ENCODE results near the gene CREB3L1.

CREB3L1 gene

DNA sequence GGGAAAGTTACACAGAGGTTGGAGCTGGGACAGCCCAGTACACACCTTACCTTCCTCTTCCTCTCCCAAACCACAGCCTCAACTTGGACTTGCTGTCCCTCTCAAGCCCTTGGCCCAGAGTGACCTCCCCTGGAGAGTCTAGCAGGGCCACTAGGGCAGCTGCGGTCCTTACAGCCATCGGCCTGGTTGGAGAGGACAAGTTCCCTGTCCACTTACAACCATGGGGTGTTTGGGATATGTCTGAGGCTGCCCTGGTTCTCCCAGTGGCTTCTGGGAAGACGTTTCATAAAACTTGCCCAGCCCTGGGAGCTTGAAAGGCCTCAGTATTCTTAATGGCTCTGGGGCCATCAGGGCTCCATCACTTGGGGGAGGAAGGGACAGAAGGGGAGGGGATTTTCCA, 56.7 kb downstream of the CREB3L1 start:
- no peaks in the 10 kb centered on the region for H3K9me3 ChIP-seq (ENCODE audit: severe bottlenecking)
- no peaks in the 10 kb centered on the region for H3K27me3 ChIP-seq (ENCODE audit: insufficient read depth, low read depth, severe bottlenecking)
- no peak for TF ChIP-seq CTCF (IDR thresholded peaks at IDR 0.05; ENCODE audit: low read depth, low read length)
- no peak overlapping the region for H3K4me3 ChIP-seq (ENCODE audit: low read depth, low read length)
- no peak for DNase-seq
- H3K27ac ChIP-seq: no peak overlapping the region
- no peaks in the 10 kb centered on the region for H3K36me3 ChIP-seq

GRCh38 chr11:46335271-46335670, 57.8 kb downstream of the CREB3L1 start:
- Histone ChIP-seq H3K27me3 (ENCODE audit: insufficient read depth, low read depth, severe bottlenecking) (no peaks in the 10 kb centered on the region), H3K9me3 (ENCODE audit: severe bottlenecking) (no peaks in the 10 kb centered on the region), H3K4me3 (ENCODE audit: low read depth, low read length) (no peak overlapping the region), H3K36me3 (no peaks in the 10 kb centered on the region), H3K27ac (no peak overlapping the region)
- TF ChIP-seq CTCF (IDR thresholded peaks at IDR 0.05; ENCODE audit: low read depth, low read length): no peak
- no peak for DNase-seq

DNA sequence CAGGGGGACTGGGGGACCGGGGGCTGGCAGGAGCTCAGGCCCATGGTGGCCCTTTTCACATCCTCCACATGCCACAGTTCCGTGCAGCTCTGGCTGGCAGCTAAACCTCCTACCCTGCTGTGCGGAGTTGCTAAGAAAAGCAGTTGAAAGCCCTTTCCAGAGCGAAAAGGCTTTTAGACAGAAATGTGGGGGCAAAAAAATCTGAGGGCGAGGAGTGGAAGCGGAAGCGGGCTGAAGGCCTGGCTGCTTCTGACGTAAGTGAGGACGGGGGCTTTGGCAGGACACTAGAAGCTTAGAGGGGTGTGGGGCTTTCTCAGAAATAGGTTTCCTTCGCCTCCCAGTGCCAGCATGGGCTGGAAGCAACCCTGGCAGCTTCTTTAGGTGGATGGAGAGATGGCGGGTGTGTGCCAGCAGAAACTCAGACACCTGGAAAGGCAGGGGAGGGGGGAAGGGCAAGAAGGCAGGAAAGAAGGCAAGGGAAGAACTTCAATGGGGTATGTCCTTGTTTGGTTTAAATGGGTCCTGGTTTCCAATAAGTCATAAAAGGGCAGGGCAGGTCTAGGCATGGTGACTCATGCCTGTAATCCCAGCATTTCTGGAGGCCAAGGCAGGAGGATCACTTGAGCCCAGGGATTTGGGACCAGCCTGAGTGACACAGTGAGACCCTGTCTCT, 58.6 kb downstream of the CREB3L1 start:
- Histone ChIP-seq H3K27ac (no peak overlapping the region), H3K9me3 (ENCODE audit: severe bottlenecking) (no peaks in the 10 kb centered on the region), H3K4me3 (ENCODE audit: low read depth, low read length) (no peak overlapping the region), H3K27me3 (ENCODE audit: insufficient read depth, low read depth, severe bottlenecking) (no peaks in the 10 kb centered on the region), H3K36me3 (no peaks in the 10 kb centered on the region)
- no peak for DNase-seq
- no peak for TF ChIP-seq CTCF (IDR thresholded peaks at IDR 0.05; ENCODE audit: low read depth, low read length)

- Histone ChIP-seq H3K27ac (no peak overlapping the region), H3K36me3 (no peaks in the 10 kb centered on the region), H3K27me3 (ENCODE audit: insufficient read depth, low read depth, severe bottlenecking) (no peaks in the 10 kb centered on the region), H3K4me3 (ENCODE audit: low read depth, low read length) (no peak overlapping the region), H3K9me3 (ENCODE audit: severe bottlenecking) (no peaks in the 10 kb centered on the region)
- no peak for DNase-seq
- TF ChIP-seq CTCF (IDR thresholded peaks at IDR 0.05; ENCODE audit: low read depth, low read length): no peak
These were observed 59.2 kb downstream of the CREB3L1 start for GRCh38 chr11:46336563-46337180.

DNA sequence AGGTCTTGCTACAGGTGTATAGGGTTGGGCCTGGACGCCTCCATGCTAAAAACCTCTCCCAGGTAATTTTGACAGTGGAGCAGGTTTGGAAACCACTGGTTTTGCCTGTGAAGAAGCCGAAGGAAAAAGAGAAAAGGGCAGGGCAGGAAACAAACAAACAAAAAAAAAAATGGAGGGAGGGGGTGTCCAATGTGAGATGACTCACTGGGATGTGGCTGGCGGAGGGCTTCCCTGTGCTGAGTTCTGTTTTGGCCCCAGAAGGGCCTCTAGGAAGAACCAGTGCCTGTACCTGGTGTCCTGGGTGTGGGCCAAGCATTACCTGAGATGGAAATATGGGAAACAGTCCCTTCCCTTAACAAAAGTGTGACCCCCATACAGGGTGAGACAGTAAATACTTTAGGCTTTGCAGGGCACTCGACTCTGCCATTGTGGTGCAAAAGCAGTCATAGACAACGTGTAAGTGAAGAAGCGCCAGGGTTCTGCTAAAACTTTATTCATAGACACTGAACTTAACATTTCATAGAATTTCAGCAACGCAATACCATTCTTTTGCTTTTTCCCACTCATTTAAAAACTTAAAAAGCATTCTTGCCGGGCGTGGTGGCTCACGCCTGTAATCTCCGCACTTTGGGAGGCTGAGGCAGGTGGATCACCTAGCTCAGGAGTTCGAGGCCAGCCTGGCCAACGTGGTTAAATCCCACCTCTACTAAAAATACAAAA, 60.3 kb downstream of the CREB3L1 start:
- Histone ChIP-seq H3K9me3 (ENCODE audit: severe bottlenecking) (no peaks in the 10 kb centered on the region), H3K27me3 (ENCODE audit: insufficient read depth, low read depth, severe bottlenecking) (no peaks in the 10 kb centered on the region), H3K4me3 (ENCODE audit: low read depth, low read length) (no peak overlapping the region), H3K27ac (no peak overlapping the region), H3K36me3 (no peaks in the 10 kb centered on the region)
- DNase-seq: no peak
- no peak for TF ChIP-seq CTCF (IDR thresholded peaks at IDR 0.05; ENCODE audit: low read depth, low read length)
